Middle frontal gyrus (tissue), 1 donor: ENCODE data around the gene ARL8B.

ENCODE experiments used
- DNase-seq: peaks from one replicate; pipeline ENCODE4 v3.0.0-alpha.2; 2015; ENCODE audit warnings: low spot score; ENCODE audit errors: extremely low spot score

The ARL8B gene

DNA sequence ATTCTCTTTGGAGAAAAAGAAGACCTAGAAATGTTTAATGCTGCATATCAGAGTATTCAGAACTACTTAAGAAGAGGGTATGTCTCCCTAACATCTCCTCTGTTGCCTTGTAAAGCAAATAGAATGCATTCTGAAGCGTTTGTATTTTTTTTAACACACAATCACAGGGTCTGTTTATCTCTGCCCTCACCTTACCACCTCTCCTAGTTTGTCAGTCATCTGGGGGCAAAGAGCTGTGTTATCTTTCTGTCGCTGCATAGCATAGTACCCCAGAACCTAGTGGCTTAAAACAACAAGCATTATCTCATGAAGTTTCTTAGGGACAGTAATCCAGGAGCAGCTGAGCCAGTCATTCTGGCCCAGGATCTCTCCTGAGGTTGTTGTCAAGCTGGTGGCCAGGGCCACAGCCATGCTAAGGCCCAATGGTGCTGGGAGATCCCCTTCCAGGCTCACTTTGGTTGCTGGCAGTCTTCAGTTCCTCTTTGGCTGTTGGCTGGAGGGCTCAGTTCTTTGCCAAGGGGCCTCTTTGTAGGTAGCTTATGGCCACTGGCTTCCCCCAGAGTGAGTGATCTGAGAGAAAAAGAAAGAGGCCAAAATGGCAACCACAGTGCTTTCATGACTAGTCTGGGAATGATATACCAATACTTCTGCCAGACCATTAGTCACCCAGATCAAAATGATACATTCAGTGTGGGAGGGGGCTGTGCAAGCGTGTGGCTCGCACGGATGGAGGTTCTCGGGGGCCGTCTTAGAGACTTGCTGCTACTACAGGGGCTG is 83.3 kb downstream of the ARL8B start:
- DNase-seq, result no peak

DNA sequence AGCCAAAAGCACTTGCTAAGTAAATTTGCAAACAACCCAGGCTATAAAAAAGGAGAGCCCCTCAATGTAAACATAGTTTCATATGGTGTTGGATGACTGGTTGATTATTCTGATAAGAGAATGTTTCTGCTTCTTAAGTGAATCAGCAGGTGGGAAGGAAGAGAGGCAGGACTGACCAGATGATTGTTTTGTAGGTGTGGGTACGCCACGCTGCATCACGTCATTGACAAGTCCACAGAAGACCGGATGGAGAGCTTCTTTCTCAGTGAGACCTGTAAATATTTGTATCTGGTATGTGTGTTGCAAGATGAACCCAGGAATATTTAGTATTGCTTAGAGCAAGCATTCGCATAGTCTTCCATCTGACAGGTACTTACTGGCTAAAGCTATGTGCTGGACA is 88.8 kb downstream of the ARL8B start:
- DNase-seq, result no peak

DNA sequence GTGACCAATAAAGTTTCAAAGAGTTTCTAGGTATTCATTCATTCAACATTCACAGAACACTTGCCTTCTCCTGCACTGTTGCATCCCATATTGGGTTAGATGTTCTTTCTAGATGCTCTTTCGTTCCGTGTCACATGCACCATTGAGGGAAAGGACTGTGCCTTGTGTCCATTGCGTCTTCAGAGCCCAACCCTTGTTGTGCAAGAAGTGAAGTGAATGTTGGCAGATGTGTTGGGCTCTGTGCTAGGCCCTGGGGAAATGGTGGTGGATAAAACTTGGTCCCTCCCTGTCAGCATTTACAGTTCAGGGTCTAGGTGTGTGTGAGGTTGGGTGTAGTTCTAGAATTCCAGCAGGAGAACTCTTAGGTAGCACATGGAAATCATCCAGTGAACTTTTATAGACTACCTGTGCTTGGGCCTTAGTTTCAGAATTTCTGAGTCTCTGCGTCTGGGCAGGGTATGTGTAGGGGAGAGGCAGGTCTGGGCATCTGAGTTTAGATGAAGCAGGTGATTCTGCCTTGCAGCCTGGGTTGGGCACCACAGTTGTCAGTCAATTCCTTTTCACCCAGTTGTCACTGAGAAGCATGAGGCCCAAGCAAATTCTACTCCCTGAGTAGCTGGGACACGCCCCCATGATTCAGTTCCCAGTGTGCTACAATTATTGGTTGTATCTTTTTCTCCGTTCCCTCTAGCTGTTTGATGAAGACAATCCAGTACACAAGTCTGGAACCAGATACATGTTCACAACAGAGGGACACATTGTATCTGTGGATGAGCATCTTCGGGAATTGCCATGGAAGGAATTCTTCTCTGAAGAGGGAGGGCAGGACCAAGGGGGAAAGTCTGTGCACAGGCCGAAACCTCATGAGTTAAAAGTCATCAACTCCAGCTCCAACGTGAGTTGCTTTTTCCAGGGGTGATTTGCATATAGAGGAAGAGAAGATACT is 90.8 kb downstream of the ARL8B start:
- DNase-seq, result no peak

DNA sequence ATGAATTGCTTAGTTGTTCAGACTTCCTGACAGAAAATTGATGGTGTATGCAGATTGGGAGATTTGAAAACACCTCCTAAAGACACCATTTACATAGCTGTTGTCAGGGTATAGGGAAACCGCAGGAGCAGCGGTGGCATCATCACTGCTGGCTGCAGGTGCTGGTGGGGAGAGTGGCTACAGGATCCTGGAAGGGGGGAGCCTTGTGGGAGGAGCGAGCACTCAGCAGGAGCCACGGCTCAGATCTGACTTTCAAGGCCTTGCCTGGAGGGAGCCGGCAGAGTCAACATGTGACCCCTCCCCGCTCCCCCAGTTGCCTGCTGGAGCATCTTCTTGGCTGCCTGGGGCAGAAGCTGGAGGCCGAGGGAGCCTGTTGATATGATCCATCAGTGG is 91.5 kb downstream of the ARL8B start:
- no peak for DNase-seq

DNA sequence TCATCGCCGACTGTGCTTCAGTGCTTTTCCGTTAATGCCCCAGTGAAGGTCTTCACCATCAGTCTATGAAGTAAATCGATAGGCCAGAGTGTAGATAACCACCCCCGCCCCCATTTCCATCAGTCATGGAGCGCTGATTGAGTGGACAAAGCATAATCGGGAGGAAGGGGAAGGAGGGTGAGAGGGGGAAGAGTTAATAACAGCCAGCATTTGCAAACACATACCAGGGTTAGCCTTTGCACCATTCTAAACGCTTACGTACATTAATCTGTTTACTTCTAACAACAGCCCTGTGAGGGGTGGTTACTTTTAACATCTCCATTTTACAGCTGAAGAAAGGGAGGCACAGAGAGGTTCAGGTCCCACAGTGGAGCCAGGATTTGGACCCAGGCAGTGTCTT is 92.3 kb downstream of the ARL8B start:
- no peak for DNase-seq

DNA sequence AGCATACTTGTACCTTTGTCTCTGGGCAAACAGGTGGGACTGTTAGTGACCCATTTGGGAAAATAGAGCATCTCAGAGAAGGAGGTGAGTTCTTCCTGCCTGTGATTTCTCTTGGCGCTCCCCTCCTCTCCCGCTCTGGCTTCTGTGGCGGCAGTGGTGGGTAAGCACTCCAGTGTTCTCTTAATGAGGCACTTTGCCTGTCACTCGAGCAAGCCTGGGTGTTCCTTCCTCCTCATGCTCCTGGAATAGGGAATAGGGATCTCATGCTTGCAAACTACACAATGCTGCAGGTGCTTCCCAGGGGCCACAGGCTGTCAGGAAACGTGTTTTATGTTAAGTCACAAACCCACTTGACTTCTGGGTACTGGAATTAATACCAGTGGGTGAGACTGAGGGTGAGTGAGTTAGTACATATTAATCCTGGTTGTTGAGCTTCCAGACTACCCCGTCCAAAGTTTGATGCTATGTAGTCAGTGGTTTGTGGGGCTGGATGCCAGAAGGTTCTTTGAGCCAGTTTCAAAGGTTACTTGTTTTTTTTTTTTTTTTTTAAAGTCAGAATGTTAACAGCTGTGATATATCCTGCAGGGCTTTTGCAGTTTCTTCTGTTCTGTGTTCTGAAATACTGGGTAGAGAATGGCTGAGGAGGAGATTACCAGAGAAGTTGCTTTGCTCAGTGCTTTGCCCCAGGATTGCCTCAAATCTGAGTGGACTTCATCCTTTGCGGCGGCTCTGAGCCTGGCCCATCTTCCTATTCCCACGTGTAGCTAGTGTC is 95.9 kb downstream of the ARL8B start:
- DNase-seq, result no peak

DNA sequence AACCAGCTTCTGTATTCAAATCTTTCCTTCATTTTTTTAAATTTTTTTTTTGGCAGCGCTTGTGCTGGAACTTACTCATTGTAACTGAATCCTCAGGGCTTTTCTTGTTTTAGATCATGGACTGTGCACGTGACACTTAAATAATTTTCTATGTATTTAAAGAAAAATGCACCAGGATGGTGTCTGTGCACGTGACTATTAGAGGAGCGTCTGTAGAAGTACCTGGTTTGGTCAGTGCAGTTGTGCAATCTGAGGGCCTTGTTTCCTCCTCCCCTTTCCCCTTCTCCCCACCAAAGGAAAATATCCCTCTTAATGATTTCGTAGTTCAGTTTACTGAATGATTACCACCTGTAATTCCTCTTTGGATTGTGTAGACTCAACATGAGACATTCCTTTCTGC is 96.7 kb downstream of the ARL8B start:
- no peak for DNase-seq

DNA sequence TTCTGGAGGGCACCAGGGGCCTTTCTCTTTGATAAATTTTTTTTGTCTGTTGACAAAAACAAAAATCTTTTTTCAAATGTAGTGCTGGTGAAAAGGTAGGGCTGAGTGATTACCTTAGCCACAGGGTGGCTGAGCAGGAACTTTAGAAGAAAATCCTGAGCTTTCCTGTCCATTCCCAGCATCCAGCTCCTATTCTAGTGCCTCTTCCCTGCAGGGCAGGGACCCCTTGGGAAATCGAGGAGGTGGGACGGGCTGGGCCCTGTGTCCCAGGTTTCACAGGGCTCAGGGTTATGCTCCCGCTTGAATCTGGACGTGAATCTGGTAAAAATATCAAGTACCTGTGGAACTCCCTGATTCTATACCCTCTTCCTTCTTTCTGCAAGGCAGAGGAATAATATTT is 97.1 kb downstream of the ARL8B start:
- no peak for DNase-seq

DNA sequence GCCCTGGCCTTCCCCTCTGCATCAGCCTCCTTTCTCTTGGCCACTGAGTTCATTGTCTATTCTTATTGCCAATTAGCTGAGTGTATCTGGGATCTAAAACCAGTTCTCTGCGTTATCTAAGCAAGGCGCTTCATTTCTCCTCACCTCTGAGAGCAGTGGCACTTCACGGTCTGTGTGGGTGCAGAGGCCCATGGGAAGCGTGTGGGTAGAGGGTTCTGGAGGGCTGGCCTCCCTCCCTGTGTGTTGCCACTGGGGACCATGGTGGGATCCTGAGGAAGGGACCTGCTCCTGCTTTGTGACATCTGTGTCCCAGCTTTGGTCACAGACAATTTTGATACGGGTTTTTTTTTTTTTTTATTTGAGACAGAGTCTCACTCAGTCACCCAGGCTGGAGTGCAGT is 98.1 kb downstream of the ARL8B start:
- DNase-seq, result no peak

DNA sequence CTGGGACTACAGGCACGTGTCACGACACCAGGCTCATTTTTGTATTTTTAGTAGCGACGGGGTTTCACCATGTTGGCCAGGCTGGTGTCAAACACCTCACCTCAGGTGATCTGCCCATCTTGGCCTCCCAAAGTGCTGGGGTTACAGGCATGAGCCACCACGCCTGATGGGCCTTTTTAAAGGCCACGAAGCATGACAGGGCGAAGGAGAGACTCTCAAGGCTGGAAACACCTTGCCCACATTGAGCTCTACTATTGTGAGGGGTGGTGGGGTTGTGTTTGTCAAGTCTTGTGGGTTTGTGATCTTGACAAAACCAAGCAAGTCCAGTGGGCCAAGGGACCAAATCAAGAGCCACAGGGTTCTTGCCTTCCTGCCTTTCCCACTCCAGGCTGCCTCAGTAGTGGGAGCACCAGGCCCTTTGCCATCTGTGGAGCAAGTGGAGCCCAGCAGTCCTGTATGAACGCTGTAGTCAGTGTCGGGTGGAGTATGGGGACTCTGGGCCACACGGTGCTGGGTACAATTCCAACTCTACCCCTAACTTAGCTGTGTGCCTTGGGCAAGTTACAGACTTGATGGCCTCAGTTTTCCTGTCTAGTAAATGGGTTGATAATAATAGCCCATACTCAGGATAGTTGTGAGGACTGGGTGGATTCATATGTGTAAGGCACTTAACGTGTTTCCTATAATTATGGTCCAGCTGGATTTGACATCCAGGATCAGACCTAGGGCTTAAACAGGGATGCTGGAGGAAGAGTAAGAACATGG is 98.8 kb downstream of the ARL8B start:
- DNase-seq, result no peak

DNA sequence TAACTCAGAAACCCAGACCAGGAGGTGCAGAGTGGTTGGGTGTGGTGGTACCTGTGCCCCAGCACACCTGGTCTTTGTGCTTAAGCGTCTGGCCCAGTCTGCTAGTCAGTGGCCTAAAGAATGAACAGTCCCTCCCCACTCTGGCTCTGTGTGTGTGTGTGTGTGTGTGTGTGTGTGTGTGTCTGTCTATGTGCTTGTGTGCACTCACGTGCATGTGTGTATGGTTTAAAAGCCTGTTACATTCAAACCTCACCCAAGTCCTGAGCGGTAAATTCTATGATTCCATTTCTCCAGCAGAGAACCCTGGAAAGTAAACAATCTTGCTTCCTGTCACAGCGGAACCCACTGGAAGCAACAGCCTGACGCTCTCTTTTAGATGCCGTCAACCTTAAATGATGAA is 99.6 kb downstream of the ARL8B start:
- DNase-seq, result no peak

DNA sequence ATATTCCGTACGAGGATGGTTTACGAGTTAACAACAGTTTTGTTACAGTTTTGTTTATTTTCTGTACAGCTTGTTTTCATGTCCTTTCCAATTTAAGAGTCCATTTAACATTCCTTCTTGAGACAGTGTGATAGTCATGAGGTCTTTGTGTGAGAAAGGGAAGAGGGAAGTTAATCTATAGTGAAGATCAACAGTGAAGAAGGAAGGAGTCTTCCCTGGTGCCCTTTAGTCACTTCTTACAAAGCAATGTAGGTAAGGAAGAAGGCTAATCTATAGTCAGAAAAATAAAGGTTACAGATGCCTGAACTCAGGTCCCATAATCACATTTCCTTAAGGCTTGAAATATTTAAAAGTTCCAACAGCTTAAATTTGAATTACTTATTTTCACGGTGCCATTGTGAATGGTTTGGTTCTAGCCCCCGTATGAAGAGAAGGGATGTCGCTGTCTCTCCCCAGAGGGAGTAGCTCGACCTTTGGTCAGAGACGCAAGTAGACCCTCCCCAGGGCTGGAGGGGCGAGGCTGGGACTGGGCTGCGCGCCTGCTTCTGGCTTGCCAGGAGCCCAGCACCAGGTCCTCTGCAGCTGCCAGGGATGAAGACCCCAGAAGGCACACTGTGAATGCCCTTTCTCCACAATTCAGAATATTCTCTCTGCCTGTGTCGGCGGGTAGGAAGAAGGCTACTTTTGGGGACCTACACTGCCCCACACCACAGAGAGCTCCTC is 100.4 kb downstream of the ARL8B start:
- no peak for DNase-seq

DNA sequence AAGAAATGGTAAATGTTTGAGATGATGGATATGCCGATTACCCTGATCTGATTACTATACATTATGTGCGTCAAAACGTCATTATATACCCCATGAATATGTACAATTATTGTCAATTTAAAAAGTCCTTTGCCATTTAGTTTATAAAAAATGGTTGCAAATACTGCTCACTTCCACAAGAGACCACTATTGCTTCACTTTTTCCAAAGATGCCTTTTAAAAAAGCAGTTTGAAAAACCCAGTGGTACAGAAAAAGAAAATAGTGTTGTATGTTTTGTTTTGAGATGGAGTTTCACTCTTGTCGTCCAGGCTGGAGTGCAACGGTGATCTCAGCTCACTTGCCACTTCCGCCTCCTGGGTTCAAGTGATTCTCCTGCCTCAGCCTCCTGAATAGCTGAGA is 104.7 kb downstream of the ARL8B start:
- peak; percentile 53 for DNase-seq

DNA sequence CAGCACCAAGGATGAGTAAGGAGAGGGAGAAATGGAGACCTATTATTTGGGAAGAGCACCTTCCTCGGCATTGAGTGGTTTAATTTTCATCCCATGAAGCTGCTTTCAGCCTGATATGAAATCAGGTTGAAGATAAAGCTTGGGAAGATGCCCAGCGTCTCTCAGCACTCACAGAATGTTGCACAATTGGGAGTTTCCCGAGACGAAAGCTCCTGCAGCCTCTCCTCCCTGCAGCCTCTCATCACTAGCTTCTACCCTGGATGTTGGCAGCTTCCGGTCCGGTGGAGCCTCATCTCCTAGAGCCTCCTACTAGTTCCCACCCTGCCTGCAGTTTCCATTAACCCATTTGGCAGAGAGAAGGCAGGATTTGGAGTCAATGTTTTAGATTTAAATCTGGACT is 105.7 kb downstream of the ARL8B start:
- no peak for DNase-seq

DNA sequence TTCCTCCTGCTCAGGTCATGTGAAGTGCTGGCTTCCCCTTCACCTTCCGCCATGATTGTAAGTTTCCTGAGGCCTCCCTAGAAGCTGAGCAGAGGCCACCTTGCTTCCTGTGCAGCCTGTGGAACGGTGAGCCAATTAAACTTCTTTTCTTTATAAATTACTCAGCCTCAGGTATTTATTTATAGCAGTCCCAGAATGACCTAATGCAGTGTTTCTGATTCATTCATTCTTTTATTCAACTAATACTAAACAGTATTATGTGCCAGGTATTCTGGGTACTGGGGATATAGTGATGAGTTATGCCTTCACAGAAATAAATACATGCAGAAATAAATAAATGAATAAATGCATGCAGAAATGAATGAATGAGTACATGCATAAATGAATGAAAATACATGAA is 107.3 kb downstream of the ARL8B start:
- no peak for DNase-seq
